GM12891 (cell line): ENCODE data around the gene MGLL.

Experiments used
- DNase-seq: peaks from one replicate; pipeline ENCODE4 v3.0.0; 2011; ENCODE audit warnings: low spot score; ENCODE audit not compliant: insufficient read length
- FAIRE-seq: peaks from 2 replicates; lab custom pipeline; 2011; peaks lifted over from hg19 to GRCh38; lab: Jason Lieb, UNC
- PAX5 ChIP-seq: IDR thresholded peaks from 2 replicates; pipeline ENCODE4 v1.6.1; 2011; ENCODE audit warnings: low read length, moderate library complexity, mild to moderate bottlenecking; ENCODE audit not compliant: insufficient read depth, severe bottlenecking
- POLR2A ChIP-seq: IDR thresholded peaks from 2 replicates; pipeline ENCODE4 v1.6.1; 2011; ENCODE audit warnings: low read depth, low read length, control low read depth
- POLR2AphosphoS5 ChIP-seq: IDR thresholded peaks from 2 replicates; pipeline ENCODE4 v1.6.1; 2011; ENCODE audit warnings: low read depth, low read length, control low read depth
- POU2F2 ChIP-seq: IDR thresholded peaks from 2 replicates; pipeline ENCODE4 v1.6.1; 2011; ENCODE audit warnings: low read depth, mild to moderate bottlenecking, control low read depth, low read length, moderate library complexity
- SPI1 ChIP-seq: IDR thresholded peaks from 2 replicates; pipeline ENCODE4 v1.6.1; 2011; ENCODE audit warnings: low read depth, low read length, control low read depth
- TAF1 ChIP-seq: IDR thresholded peaks from 2 replicates; pipeline ENCODE4 v1.6.1; 2011; ENCODE audit warnings: low read depth, low read length, control low read depth

MGLL gene

DNA sequence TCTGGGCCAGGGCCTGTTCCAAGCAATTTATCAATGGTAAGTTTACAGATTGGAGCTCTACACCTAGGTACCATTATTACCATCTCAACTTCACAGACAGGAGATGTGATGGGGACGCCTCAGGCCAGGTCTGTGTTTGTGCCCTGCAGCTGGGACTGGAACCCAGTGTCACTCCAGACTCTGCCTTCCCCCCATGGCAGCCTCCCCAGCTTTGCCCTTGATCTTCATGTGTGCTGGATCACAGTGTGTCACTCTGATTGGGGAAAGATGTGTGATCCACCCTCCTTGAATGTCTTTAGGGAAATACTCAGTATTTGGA lies 59.6 kb downstream of the MGLL start:
- no peak for DNase-seq
- no peak for FAIRE-seq

DNA sequence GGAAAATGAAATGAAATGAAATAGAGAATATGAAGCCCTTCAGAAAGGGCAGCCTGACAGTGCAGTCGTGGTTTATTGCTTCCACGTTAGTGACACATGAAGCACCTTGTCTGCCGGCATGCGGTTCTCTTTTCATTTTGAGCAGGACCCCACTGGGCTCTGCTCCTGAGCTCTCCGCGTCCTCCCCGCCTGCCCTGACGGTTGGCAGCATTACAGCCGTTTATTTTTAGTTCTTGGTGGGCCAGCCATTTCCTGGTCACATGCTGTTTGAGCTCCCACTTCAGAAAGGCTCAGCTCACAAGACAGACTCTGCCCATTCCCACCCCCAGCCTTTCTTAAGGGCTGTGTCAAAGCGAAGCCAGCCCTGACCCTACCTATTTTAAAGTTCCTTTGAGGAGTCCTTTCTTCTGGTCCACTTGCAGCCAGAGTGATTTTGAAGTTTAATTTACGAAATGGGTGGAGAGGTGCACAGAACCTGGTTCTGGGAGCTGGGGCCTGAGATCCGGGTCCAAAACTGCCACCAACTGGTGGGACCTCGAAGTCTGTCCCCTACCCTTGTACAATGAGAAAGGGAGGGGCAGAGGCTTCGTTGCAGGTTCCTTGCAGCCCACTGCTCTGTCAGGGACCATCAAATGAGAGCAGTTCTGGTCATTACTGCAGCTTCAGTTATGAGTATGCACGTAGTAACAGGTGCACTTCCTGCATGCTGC lies 60.1 kb downstream of the MGLL start:
- FAIRE-seq (peak; percentile 96), DNase-seq (no peak)
- TF ChIP-seq TAF1 (peak; percentile 33; the same call in 1 of the 2 replicates), PAX5 (no peak), POLR2A (peak; percentile 52; the same call in 1 of the 2 replicates), POLR2AphosphoS5 (peak; percentile 69), POU2F2 (peak; percentile 49; the same call in 1 of the 2 replicates), SPI1 (peak; percentile 50)

More for the DNA sequence above, 59.6 kb downstream of the MGLL start:
- peak; percentile 0; the same call in 1 of the 2 replicates for TF ChIP-seq POLR2A
- no peak for TF ChIP-seq POU2F2
- no peak for TF ChIP-seq PAX5
- 0 out of 2 replicates have a peak, but pooled peaks have one; percentile 6 for TF ChIP-seq POLR2AphosphoS5
- TF ChIP-seq SPI1, result no peak
- 0 out of 2 replicates have a peak, but pooled peaks have one; percentile 0 for TF ChIP-seq TAF1

DNA sequence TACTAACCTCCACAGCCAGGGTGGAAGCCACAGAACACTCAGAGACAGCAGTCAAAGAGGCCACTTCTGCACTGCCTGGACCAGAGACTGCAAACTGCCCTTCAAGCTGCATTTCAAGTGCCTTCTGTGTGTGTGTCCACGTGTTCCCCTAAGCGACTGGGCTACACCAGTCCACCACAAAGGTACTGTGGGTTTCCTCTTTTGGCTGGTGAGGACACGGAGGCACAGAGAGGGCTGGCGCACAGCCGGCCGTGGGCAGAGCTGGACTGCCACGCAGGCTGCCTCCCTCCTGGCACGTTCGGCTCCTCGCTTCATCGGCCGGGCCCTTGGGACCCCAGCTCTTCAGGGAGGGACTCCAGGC lies 60.9 kb downstream of the MGLL start:
- no peak for DNase-seq
- peak; percentile 93 for FAIRE-seq
- TF ChIP-seq POU2F2 (0 out of 2 replicates have a peak, but pooled peaks have one; percentile 5), PAX5 (no peak), POLR2A (peak; percentile 86), POLR2AphosphoS5 (peak; percentile 76), SPI1 (peak; percentile 22; the same call in 1 of the 2 replicates), TAF1 (no peak)

DNA sequence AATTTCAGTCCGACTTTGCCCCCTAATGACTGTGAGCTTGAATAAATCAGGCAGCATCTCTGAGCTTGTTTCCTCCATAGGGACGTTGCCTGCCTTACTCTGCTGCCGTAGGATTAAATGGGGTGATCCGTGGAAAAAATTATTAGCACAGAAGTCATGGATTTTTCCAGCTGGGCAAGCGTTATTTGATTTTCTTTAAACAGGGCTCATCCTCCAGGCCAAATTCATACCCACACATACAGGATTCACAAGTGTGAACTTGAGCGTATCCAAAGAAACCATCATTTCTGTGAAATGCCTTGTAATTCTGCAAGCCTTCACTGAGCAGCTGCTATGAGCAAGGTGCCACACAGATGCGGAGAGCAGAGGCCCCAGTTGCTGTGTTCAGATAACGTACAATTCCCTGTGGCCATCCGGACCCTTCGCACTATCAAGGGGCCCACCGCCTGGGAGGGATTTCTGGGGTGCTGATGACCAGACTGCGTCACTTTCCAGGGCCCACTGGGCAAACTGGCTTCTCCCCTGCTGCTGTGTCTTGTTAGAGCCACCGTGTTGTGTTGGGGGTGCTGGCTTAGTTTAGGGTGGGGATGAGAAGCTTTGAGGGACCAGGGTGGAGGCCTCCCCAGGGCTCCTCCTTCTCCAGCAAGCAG lies 61.4 kb downstream of the MGLL start:
- FAIRE-seq, result peak; percentile 69
- TF ChIP-seq SPI1, result no peak
- no peak for TF ChIP-seq POLR2A
- no peak for TF ChIP-seq POLR2AphosphoS5
- no peak for DNase-seq

DNA sequence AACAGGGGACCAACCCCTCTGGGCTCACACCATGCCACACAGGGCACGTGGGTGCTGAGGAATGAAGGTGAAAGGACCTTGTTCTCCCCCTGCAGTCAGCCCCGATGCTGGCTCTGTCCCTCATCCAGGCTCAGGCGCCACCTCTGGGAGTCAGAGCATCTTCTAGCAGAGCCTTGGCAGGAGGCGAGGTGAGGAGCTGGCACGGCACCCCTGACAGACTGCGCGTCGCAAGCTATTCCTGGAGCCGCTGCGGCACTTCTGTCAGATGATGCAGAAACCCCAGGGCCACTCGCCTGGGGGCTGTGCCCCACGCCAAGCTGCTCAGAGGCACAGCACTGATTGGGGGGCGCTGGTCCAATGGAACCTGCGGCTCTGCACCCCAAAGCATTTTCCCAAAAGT lies 62.0 kb downstream of the MGLL start:
- TF ChIP-seq PAX5, result no peak
- no peak for TF ChIP-seq TAF1
- no peak for TF ChIP-seq POU2F2
- no peak for TF ChIP-seq SPI1
- TF ChIP-seq POLR2AphosphoS5, result no peak
- no peak for TF ChIP-seq POLR2A
- FAIRE-seq (no peak), DNase-seq (no peak)

DNA sequence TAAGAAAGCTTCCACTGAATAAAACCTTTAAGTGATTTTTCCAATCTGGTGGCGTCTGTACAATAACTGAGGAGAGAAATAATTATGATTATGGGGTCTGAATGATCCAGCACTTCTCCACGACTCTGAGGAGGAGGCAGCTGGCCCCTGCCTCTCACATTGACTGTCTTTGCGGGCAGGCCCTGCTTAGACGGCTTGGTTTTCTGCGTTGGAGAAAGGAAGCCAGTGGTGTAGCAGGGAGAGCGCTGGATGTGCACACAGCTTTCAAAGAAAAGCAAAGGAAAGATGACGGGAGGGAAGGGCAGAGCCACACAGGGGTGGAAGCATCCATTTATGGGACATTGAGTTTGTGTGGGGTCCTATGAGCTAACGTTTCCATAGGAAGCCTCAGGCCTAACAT lies 62.5 kb downstream of the MGLL start:
- FAIRE-seq, result no peak
- TF ChIP-seq POU2F2 (no peak), POLR2AphosphoS5 (no peak), PAX5 (no peak)

DNA sequence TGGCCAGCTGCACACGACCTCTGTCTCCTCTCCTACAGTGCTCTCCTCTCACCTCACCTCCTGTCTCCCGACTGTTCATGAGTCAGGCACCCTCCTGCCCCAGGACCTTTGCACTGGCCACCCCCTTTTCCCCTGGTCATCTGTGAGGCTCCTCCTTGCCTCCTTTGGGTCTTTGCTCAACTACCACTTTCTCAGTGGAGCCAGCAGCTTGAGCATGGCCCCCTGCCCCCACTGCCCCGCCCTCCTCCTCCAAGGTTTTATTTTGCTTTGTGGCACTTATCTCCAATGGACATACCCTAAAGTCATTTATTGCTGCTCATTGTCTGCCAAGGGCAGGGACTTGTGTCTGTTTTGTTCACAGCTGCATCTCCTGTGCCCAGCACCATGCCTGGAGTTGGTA lies 64.3 kb downstream of the MGLL start:
- no peak for FAIRE-seq
- TF ChIP-seq POLR2A, result no peak
- no peak for TF ChIP-seq SPI1
- no peak for TF ChIP-seq PAX5
- TF ChIP-seq TAF1, result no peak
- no peak for TF ChIP-seq POLR2AphosphoS5
- TF ChIP-seq POU2F2, result no peak

More for the DNA sequence above, 62.5 kb downstream of the MGLL start:
- DNase-seq, result no peak

DNA sequence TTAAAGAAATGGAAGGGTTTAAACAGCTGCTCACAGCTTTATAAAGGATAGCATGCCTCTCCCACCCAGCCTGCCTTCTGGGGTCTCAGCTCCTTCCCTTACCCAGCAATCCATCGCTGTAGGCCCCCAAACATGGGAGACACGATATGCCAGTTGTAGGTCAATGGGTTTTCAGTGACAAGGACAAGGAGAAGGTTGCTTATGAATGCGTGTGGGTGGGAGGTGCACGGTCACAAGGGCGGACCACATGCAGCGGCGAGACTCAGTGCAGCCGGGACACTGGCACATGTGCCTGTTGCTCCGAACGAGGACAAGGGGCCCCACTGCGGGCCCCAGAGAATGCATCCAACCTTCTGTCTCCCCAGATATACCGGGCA lies 67.0 kb downstream of the MGLL start:
- DNase-seq (no peak), FAIRE-seq (no peak)
- no peak for TF ChIP-seq POLR2A
- TF ChIP-seq POU2F2, result 0 out of 2 replicates have a peak, but pooled peaks have one; percentile 36

More for the DNA sequence above, 64.3 kb downstream of the MGLL start:
- DNase-seq, result no peak

DNA sequence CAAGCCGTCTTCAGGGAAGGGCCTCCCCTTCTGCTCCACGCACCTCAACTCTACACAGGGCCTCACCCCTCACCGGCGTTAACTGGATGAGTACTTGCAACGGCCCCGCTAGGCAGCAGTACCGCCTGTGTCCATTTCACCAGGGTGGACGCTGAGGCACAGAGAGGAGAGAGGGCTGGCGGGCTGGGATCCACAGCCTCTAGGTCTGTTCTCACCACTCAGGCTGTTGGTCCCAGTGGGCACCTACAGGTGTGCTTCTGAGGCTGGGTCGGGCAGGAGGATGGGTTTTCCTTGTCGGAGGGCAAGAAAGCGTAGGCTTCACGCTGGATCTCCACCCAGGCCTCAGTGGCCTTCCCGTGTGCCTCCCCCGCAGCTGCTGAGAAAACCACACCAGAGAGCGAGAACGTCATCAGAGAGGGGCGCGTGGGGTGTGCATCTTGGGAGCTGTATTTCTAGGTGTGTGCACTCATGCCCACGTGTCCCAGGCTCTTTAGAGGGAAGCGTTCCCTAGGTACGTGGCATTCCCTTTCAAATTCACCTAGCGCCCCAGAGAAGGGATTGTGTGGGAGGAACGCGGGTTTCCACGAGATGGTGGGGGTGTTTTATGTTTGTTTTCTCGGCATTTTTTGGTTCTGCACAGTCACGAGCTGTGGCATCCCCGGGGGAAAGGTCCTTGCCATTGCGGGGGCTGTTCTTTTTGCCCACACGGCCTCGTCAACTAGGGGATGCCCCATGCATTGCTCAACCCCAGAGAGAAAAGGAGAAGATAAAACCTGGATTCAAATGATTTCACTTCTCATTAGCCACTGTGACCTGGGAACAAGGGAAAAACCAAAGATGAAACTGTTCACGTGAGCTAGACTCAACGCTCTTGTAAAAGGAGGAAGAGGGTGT lies 67.7 kb downstream of the MGLL start:
- FAIRE-seq (peak; percentile 93), DNase-seq (no peak)
- TF ChIP-seq POLR2A (no peak; the same call in 1 of the 2 replicates), POU2F2 (no peak; the same call in 1 of the 2 replicates), SPI1 (peak; percentile 79), POLR2AphosphoS5 (no peak; the same call in 1 of the 2 replicates)

DNA sequence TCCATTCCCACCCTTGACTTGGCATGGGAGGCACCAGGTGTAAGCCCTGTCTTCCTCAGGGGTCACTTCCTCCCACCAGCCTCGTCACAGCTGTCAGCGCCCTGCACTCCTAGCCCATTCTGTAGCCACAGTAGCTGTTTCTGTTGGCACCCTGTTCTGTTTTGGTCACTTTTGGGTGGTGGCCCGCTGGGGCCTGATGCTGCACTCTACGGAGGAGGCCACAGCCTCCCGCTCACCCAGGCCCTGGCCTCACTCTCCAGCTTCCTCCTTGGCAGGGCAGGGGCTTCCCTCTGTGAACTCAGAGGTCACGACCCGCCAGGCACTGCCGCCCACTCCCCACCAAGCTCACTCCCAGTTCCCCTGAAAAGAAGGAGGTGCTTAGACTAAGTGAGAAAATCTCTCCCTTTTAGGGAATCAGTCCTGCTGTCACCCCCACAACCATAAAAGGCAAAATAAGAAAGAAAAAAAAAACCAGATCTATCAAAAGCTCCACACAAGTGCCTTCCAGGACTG lies 68.4 kb downstream of the MGLL start:
- FAIRE-seq (no peak), DNase-seq (no peak)
- TF ChIP-seq SPI1 (peak; percentile 72), POLR2AphosphoS5 (no peak), POLR2A (no peak)
